DND-41 (cell line): ENCODE data around the gene TMEM165.

Source experiments
- EZH2 ChIP-seq: IDR thresholded peaks from 3 replicates; pipeline ENCODE4 v1.6.1; 2012; ENCODE audit warnings: borderline replicate concordance, low read depth, mild to moderate bottlenecking, moderate library complexity, low read length, inconsistent platforms; ENCODE audit not compliant: severe bottlenecking
- TF ChIP-seq, protein P1 (sequence below): IDR thresholded peaks from 2 replicates; pipeline ENCODE4 v1.5.1; 2012; ENCODE audit warnings: borderline replicate concordance, low read length, moderate library complexity, mild to moderate bottlenecking; ENCODE audit not compliant: poor library complexity, severe bottlenecking; ENCODE audit errors: extremely low read depth

GRCh38 chr4:55393461-55394320, 2.1 kb upstream of the TMEM165 start:
- TF ChIP-seq, protein P1, sequence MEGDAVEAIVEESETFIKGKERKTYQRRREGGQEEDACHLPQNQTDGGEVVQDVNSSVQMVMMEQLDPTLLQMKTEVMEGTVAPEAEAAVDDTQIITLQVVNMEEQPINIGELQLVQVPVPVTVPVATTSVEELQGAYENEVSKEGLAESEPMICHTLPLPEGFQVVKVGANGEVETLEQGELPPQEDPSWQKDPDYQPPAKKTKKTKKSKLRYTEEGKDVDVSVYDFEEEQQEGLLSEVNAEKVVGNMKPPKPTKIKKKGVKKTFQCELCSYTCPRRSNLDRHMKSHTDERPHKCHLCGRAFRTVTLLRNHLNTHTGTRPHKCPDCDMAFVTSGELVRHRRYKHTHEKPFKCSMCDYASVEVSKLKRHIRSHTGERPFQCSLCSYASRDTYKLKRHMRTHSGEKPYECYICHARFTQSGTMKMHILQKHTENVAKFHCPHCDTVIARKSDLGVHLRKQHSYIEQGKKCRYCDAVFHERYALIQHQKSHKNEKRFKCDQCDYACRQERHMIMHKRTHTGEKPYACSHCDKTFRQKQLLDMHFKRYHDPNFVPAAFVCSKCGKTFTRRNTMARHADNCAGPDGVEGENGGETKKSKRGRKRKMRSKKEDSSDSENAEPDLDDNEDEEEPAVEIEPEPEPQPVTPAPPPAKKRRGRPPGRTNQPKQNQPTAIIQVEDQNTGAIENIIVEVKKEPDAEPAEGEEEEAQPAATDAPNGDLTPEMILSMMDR: no peak
- TF ChIP-seq EZH2: no peak
